Measurements from ENCODE around the gene CPSF4L. TPM values are rescaled to one million over a fixed set of nuclear protein-coding genes. Genes with fewer than 3 reads are reported as not detected.
A peak's percentile ranks its signal among the peaks of the same experiment; 100 is the strongest.

Gene CPSF4L
- total RNA-seq (not detected in 2 replicates), polyA plus RNA-seq (not detected in 2 replicates), polyA minus RNA-seq (not detected in 2 replicates), Bru-seq, nascent RNA (percentile 19 among the genes with signal in this experiment), BruChase-seq, experiment 1, labeled RNA remaining after a 6-hour chase (percentile 10 among the genes with signal in this experiment), BruChase-seq, experiment 2, labeled RNA remaining after a 2-hour chase (percentile 14 among the genes with signal in this experiment)
- not detected in 2 replicates for polyA plus RNA-seq (2011; cell fraction: cytosol; rRNA removed)
- not detected in 2 replicates for polyA plus RNA-seq (2011; cell fraction: nucleus; rRNA removed)
- polyA plus RNA-seq (2012) = not detected in 2 replicates
- not detected for polyA minus RNA-seq (2011; cell fraction: cytosol; rRNA and poly(A)+ RNA removed)
- not detected in 2 replicates for polyA minus RNA-seq (2011; cell fraction: nucleus; rRNA and poly(A)+ RNA removed)
- long read RNA-seq = 0 reads

- FAIRE-seq (no peak), DNase-seq (ENCODE audit: low read depth, low spot score) (no peak)
- H4K20me1 ChIP-seq (replicated peaks; ENCODE audit: control insufficient read depth, extremely low read depth, insufficient read depth, low read length) = no peaks in the 10 kb centered on the region
- H3K4me1 ChIP-seq (ENCODE audit: control insufficient read depth, extremely low read depth, insufficient read depth, low read length) = no peaks in the 10 kb centered on the region
- CTCF ChIA-PET = interaction anchor here (1.0 to 11.8 kb wide), 4 partner anchors 48 to 560 kb away, joined by 3 to 376 read pairs (median 4); no protein-coding TSS in a partner anchor
- no peaks in the 10 kb centered on the region for H3K36me3 ChIP-seq (ENCODE audit: control insufficient read depth in 2 of 2, extremely low read depth in 1 of 2, insufficient read depth in 2 of 2, low read length in 2 of 2)
- H3K4me2 ChIP-seq (ENCODE audit: insufficient read depth, low read length) = no peak within 1 kb of the TSS
- no TSS peak for BruUV-seq (replicated peaks)
- POLR2A ChIA-PET = no interaction called here
- dilution Hi-C loops (cut with MboI; ENCODE audit: extremely low pct_ligation_motif_present, low sequenced_read_pairs) = no loop called here
- no peak within 1 kb of the TSS for H3K9ac ChIP-seq (replicated peaks; ENCODE audit: extremely low read depth, insufficient read depth, low read length)
- TF ChIP-seq GATA2 (IDR thresholded peaks at IDR 0.05; ENCODE audit: insufficient read depth, insufficient read length, low read depth, low read length) (no peak), POLR2AphosphoS5 (IDR thresholded peaks at IDR 0.05; ENCODE audit: insufficient read depth, low read depth, low read length) (no peak), CTCF (IDR thresholded peaks at IDR 0.05; ENCODE audit: extremely low read depth in 1 of 2, insufficient read depth in 1 of 2, low read depth in 1 of 2, low read length in 2 of 2) (no peak), MAX (IDR thresholded peaks at IDR 0.05; ENCODE audit: insufficient read depth, insufficient read length) (no peak), JUN (IDR thresholded peaks at IDR 0.05; ENCODE audit: borderline replicate concordance, insufficient read depth, insufficient read length, low read depth) (no peak), POLR2A (IDR thresholded peaks at IDR 0.05; ENCODE audit: low read depth, low read length) (no peak), EZH2 (IDR thresholded peaks at IDR 0.05; ENCODE audit: borderline replicate concordance, low read depth, low read length, severe bottlenecking) (no peak), MYC (IDR thresholded peaks at IDR 0.05; ENCODE audit: low read depth, low read length) (no peak), FOS (IDR thresholded peaks at IDR 0.05; ENCODE audit: borderline replicate concordance, insufficient read depth, low read length) (no peak)
- no peaks in the 10 kb centered on the region for H3K9me1 ChIP-seq (replicated peaks; ENCODE audit: control insufficient read depth, extremely low read depth, insufficient read depth, low read length)
- H3K27me3 ChIP-seq (ENCODE audit: control insufficient read depth in 2 of 2, insufficient read depth in 2 of 2, low read length in 2 of 2) = no peaks in the 10 kb centered on the region
- H3K27ac ChIP-seq (ENCODE audit: insufficient read depth, low read depth, low read length) = no peak within 1 kb of the TSS
- intact Hi-C loops (cut with micrococcal nuclease) = no loop called here
- H2AFZ ChIP-seq (ENCODE audit: low read depth, low read length) = no peak within 1 kb of the TSS
- no peaks in the 10 kb centered on the region for H3K79me2 ChIP-seq (ENCODE audit: control insufficient read depth, insufficient read depth, low read length)
- no peak within 1 kb of the TSS for H3K4me3 ChIP-seq (replicated peaks in 1 of 3; ENCODE audit: insufficient read depth in 1 of 3, low read depth in 1 of 3, low read length in 3 of 3)
- H3K9me3 ChIP-seq (replicated peaks; ENCODE audit: control insufficient read depth, insufficient read depth, low read length) = no peaks in the 10 kb centered on the region
Observed at GRCh38 chr17:73261617-73261951, at the start of gene CPSF4L. Gene CPSF4L, minus strand, starts transcription at chr17:73261880. Its CDS starts 62 bp downstream, at chr17:73261818.

Measured in endothelial cell of umbilical vein (primary cell).